Measurements from ENCODE around the gene RBSN. TPM values are rescaled to one million over a fixed set of nuclear protein-coding genes. Genes with fewer than 3 reads are reported as not detected.

The RBSN gene
- total RNA-seq, 1 donor from 2014 or later = 17.3 TPM

- peaks cover 99% of the 10 kb centered on the region for H3K36me3 ChIP-seq
- H3K9me3 ChIP-seq (replicated peaks) = no peaks in the 10 kb centered on the region
- no peak for TF ChIP-seq CTCF (IDR thresholded peaks at IDR 0.05; ENCODE audit: borderline replicate concordance)
These were observed 19.9 kb downstream of the RBSN start for GRCh38 chr3:15079091-15079490.

GRCh38 chr3:15074500-15074899 lies 24.4 kb downstream of the RBSN start:
- H3K27ac ChIP-seq (replicated peaks) = no peak overlapping the region
- H3K27me3 ChIP-seq (ENCODE audit: low read depth) = no peaks in the 10 kb centered on the region
- H3K36me3 ChIP-seq = peaks cover 93% of the 10 kb centered on the region
- DNase-seq = no peak
- intact Hi-C loops (cut with micrococcal nuclease) = no loop called here
- H3K4me1 ChIP-seq = no peaks in the 10 kb centered on the region
- no peak for TF ChIP-seq CTCF (IDR thresholded peaks at IDR 0.05; ENCODE audit: borderline replicate concordance)
- H3K9me3 ChIP-seq (replicated peaks) = no peaks in the 10 kb centered on the region
- H3K4me3 ChIP-seq = no peak overlapping the region

More at GRCh38 chr3:15079091-15079490, 19.9 kb downstream of the RBSN start:
- H3K4me3 ChIP-seq = no peak overlapping the region
- no peak for DNase-seq
- intact Hi-C loops (cut with micrococcal nuclease) = no loop called here
- H3K27ac ChIP-seq (replicated peaks) = no peak overlapping the region
- no peaks in the 10 kb centered on the region for H3K4me1 ChIP-seq
- H3K27me3 ChIP-seq (ENCODE audit: low read depth) = no peaks in the 10 kb centered on the region

GRCh38 chr3:15071699-15072098 lies 27.2 kb downstream of the RBSN start:
- Histone ChIP-seq H3K27me3 (ENCODE audit: low read depth) (no peaks in the 10 kb centered on the region), H3K36me3 (peaks cover 66% of the 10 kb centered on the region), H3K27ac (replicated peaks) (no peak overlapping the region), H3K4me1 (no peaks in the 10 kb centered on the region), H3K9me3 (replicated peaks) (no peaks in the 10 kb centered on the region), H3K4me3 (no peak overlapping the region)
- intact Hi-C loops (cut with micrococcal nuclease) = no loop called here
- no peak for TF ChIP-seq CTCF (IDR thresholded peaks at IDR 0.05; ENCODE audit: borderline replicate concordance)
- no peak for DNase-seq

GRCh38 chr3:15069441-15069840 lies 29.5 kb downstream of the RBSN start:
- Histone ChIP-seq H3K27me3 (ENCODE audit: low read depth) (no peaks in the 10 kb centered on the region), H3K9me3 (replicated peaks) (no peaks in the 10 kb centered on the region), H3K4me3 (no peak overlapping the region), H3K4me1 (peaks cover 12% of the 10 kb centered on the region), H3K27ac (replicated peaks) (no peak overlapping the region), H3K36me3 (peaks cover 43% of the 10 kb centered on the region)
- DNase-seq = no peak
- intact Hi-C loops (cut with micrococcal nuclease) = no loop called here
- TF ChIP-seq CTCF (IDR thresholded peaks at IDR 0.05; ENCODE audit: borderline replicate concordance) = no peak

GRCh38 chr3:15066467-15066866 lies 32.5 kb downstream of the RBSN start:
- TF ChIP-seq CTCF (IDR thresholded peaks at IDR 0.05; ENCODE audit: borderline replicate concordance) = no peak
- Histone ChIP-seq H3K36me3 (peaks cover 13% of the 10 kb centered on the region), H3K4me3 (no peak overlapping the region), H3K9me3 (replicated peaks) (no peaks in the 10 kb centered on the region), H3K27ac (replicated peaks) (no peak overlapping the region), H3K4me1 (peaks cover 27% of the 10 kb centered on the region), H3K27me3 (ENCODE audit: low read depth) (no peaks in the 10 kb centered on the region)
- no peak for DNase-seq
- intact Hi-C loops (cut with micrococcal nuclease) = no loop called here

Measured in left ventricle myocardium inferior (tissue), 1 donor.